Activated CD8-positive, alpha-beta memory T cell treated with anti-CD3 and anti-CD28 coated beads, Interleukin-2, amount 10 ng/mL, durations not matched to agents 7 days and 5 days (primary cell): ENCODE results near the gene TIE1. TPM values are rescaled to one million over a fixed set of nuclear protein-coding genes. Genes with fewer than 3 reads are reported as not detected.

Experiments
- ATAC-seq: fragments of 150-1000 bp; cut with Tn5 transposase; one replicate; pipeline ENCODE4 v1.10.0; 2021; ENCODE audit warnings: moderate library complexity
- CTCF ChIA-PET: fragments of 350-600 bp; sonication (Branson Sonifier 250); formaldehyde crosslinking; loops from one replicate; lab custom pipeline; 2021; ENCODE audit warnings: antibody characterized with exemption; lab: Charles Lee
- DNase-seq: peaks from one replicate; pipeline ENCODE4 v3.0.0-alpha.2; 2020
- H3K27ac Mint-ChIP-seq: one replicate; pipeline ENCODE4 v1.8.0; 2021; ENCODE audit warnings: mild to moderate bottlenecking, mixed read lengths
- H3K27me3 Mint-ChIP-seq: one replicate; pipeline ENCODE4 v1.8.0; 2021; ENCODE audit warnings: mixed read lengths
- H3K36me3 Mint-ChIP-seq: one replicate; pipeline ENCODE4 v1.8.0; 2021; ENCODE audit warnings: mild to moderate bottlenecking, mixed read lengths
- H3K4me1 Mint-ChIP-seq: one replicate; pipeline ENCODE4 v1.8.0; 2021; ENCODE audit warnings: mixed read lengths
- H3K4me3 Mint-ChIP-seq: one replicate; pipeline ENCODE4 v1.8.0; 2021; ENCODE audit warnings: mild to moderate bottlenecking, moderate library complexity, mixed read lengths
- H3K9me3 Mint-ChIP-seq: one replicate; pipeline ENCODE4 v1.8.0; 2022; ENCODE audit warnings: low read depth, mixed read lengths
- total RNA-seq, 2 experiments: library from RNA; stranded (reverse); gene quantifications; one replicate each; pipeline ENCODE4 v1.2.3, GENCODE V29; 2021

The TIE1 gene
- total RNA-seq, 2 experiments from 2014 or later = 0.55 to 1.9 TPM

GRCh38 chr1:43316738-43317520 lies 16.1 kb downstream of the TIE1 start:
- no peaks in the 10 kb centered on the region for H3K4me1 Mint-ChIP-seq
- no peaks in the 10 kb centered on the region for H3K36me3 Mint-ChIP-seq
- no peaks in the 10 kb centered on the region for H3K27me3 Mint-ChIP-seq
- no peaks in the 10 kb centered on the region for H3K9me3 Mint-ChIP-seq
- H3K27ac Mint-ChIP-seq = no peak overlapping the region
- DNase-seq (no peak), ATAC-seq (no peak)
- no peak overlapping the region for H3K4me3 Mint-ChIP-seq
- CTCF ChIA-PET = interaction anchor here (1.8 kb wide), 1 partner anchor 12 kb away, joined by 3 read pairs; no protein-coding TSS in a partner anchor

DNA sequence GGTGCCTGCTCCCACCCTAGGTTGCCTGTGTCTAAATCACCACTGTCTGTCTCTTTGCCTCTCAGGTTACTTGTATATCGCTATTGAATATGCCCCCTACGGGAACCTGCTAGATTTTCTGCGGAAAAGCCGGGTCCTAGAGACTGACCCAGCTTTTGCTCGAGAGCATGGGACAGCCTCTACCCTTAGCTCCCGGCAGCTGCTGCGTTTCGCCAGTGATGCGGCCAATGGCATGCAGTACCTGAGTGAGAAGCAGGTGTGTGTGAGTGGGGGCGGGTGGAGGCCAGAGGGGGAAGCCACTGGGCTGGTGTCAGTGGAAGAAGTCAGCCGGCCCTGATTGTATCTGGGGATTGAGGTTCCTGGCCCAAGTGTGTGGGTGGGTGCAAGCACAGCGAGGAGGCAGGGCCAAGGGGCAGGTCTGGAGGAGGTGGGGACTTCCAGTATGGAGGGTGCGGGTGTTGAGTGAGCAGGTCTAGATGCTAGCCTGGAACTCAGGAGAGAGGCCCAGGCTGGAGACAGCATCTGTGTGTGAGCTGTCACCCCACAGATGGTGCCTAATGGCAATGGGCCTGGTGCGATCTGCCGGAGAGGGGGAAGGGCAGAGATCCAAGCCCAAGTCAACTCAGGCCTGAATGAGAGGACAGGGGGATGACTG lies 17.2 kb downstream of the TIE1 start:
- no peak for ATAC-seq
- no peaks in the 10 kb centered on the region for H3K36me3 Mint-ChIP-seq
- no peaks in the 10 kb centered on the region for H3K27me3 Mint-ChIP-seq
- no peaks in the 10 kb centered on the region for H3K4me1 Mint-ChIP-seq
- CTCF ChIA-PET = interaction anchor here (1.8 kb wide), 1 partner anchor 11 kb away, joined by 3 read pairs; no protein-coding TSS in a partner anchor
- H3K4me3 Mint-ChIP-seq = no peak overlapping the region
- no peak overlapping the region for H3K27ac Mint-ChIP-seq
- no peaks in the 10 kb centered on the region for H3K9me3 Mint-ChIP-seq
- DNase-seq = no peak

GRCh38 chr1:43318831-43319230 lies 18.0 kb downstream of the TIE1 start:
- Mint-ChIP-seq H3K27ac (no peak overlapping the region), H3K27me3 (no peaks in the 10 kb centered on the region), H3K4me3 (no peak overlapping the region), H3K9me3 (no peaks in the 10 kb centered on the region), H3K4me1 (no peaks in the 10 kb centered on the region), H3K36me3 (no peaks in the 10 kb centered on the region)
- CTCF ChIA-PET = interaction anchor here (0.6 kb wide), 1 partner anchor 737 kb away, joined by 3 read pairs; no protein-coding TSS in a partner anchor
- ATAC-seq = no peak
- DNase-seq = no peak

- Mint-ChIP-seq H3K9me3 (peaks cover 1% of the 10 kb centered on the region), H3K4me3 (no peak overlapping the region), H3K36me3 (no peaks in the 10 kb centered on the region), H3K4me1 (no peaks in the 10 kb centered on the region), H3K27ac (no peak overlapping the region), H3K27me3 (no peaks in the 10 kb centered on the region)
- CTCF ChIA-PET = interaction anchor here (0.6 kb wide), 1 partner anchor 737 kb away, joined by 3 read pairs; no protein-coding TSS in a partner anchor
- DNase-seq = no peak
- ATAC-seq = no peak
These were observed 18.5 kb downstream of the TIE1 start for GRCh38 chr1:43319288-43319687.

DNA sequence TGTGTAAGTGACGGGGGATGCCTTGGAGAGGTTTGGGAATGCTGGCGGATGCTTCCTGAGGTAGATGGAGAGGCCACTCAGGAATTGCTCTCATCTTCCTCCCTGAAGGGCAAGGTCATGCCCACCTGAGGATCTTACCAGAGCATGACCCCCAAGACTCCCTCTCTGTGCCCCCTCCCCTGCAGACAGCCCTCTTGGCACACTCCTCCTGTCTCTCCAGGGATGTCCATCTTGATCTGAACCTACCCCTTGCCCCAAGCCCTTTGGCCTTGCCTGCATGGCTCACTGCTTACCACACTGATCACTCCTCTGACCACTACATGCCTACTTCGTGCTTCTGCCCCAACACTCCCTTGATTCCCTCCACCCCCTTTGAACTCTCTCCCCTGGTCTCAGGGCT lies 19.0 kb downstream of the TIE1 start:
- no peak overlapping the region for H3K27ac Mint-ChIP-seq
- no peaks in the 10 kb centered on the region for H3K36me3 Mint-ChIP-seq
- peaks cover 6% of the 10 kb centered on the region for H3K9me3 Mint-ChIP-seq
- H3K4me3 Mint-ChIP-seq = no peak overlapping the region
- CTCF ChIA-PET = no interaction called here
- ATAC-seq (no peak), DNase-seq (no peak)
- H3K4me1 Mint-ChIP-seq = no peaks in the 10 kb centered on the region
- no peaks in the 10 kb centered on the region for H3K27me3 Mint-ChIP-seq

DNA sequence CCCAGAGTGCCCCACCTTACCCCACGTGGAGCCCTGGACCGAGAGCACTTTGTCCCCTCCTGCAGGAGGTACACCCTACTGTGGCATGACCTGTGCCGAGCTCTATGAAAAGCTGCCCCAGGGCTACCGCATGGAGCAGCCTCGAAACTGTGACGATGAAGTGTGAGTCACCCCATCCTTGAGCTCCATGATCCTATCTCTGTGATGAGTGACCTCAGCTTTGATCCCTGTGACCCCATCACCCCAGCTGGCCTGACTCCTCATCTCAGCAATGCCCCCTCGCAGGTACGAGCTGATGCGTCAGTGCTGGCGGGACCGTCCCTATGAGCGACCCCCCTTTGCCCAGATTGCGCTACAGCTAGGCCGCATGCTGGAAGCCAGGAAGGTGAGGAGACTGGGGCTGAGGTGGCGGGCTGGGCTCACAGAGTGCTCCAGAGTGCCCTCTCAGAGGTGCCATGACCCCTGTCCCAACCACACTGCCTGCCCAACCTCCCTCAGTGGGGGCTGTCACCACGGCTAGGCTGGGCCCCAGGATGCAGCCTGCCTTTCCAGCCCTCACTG lies 20.6 kb downstream of the TIE1 start:
- H3K4me1 Mint-ChIP-seq = no peaks in the 10 kb centered on the region
- no peak overlapping the region for H3K27ac Mint-ChIP-seq
- peaks cover 4% of the 10 kb centered on the region for H3K36me3 Mint-ChIP-seq
- H3K4me3 Mint-ChIP-seq = no peak overlapping the region
- ATAC-seq (no peak), DNase-seq (no peak)
- H3K27me3 Mint-ChIP-seq = peaks cover 2% of the 10 kb centered on the region
- CTCF ChIA-PET = interaction anchor here (1.5 kb wide), 1 partner anchor 94 kb away, joined by 3 read pairs; no protein-coding TSS in a partner anchor
- peaks cover 10% of the 10 kb centered on the region for H3K9me3 Mint-ChIP-seq

- H3K9me3 Mint-ChIP-seq = peaks cover 10% of the 10 kb centered on the region
- CTCF ChIA-PET = no interaction called here
- no peak overlapping the region for H3K27ac Mint-ChIP-seq
- no peak overlapping the region for H3K4me3 Mint-ChIP-seq
- DNase-seq (no peak), ATAC-seq (no peak)
- peaks cover 4% of the 10 kb centered on the region for H3K36me3 Mint-ChIP-seq
- H3K27me3 Mint-ChIP-seq = peaks cover 2% of the 10 kb centered on the region
- no peaks in the 10 kb centered on the region for H3K4me1 Mint-ChIP-seq
These were observed 21.7 kb downstream of the TIE1 start for GRCh38 chr1:43322506-43322905.

GRCh38 chr1:43324810-43325209 lies 24.0 kb downstream of the TIE1 start:
- H3K9me3 Mint-ChIP-seq = peaks cover 12% of the 10 kb centered on the region
- H3K4me1 Mint-ChIP-seq = peaks cover under 1% of the 10 kb centered on the region
- no peak for ATAC-seq
- CTCF ChIA-PET = no interaction called here
- no peak overlapping the region for H3K4me3 Mint-ChIP-seq
- peaks cover 2% of the 10 kb centered on the region for H3K27me3 Mint-ChIP-seq
- H3K27ac Mint-ChIP-seq = no peak overlapping the region
- no peak for DNase-seq
- H3K36me3 Mint-ChIP-seq = peaks cover 8% of the 10 kb centered on the region

DNA sequence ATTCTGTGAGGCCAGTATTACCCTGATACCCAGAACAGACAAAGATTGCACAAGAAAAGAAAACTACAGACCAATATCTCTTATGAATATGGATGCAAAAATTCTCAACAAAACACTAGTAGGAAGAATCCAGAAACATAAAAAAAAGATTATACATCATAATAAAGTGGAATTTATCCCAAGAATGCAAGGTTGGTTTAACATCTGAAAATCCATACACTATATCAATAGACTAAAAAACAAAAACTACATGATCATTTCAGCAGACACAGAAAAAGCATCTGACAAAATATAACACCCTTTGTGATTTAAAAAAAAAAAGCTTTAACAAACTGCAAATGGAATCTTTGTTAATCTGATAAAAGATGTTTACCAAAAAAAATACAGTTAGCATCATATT lies 24.6 kb downstream of the TIE1 start:
- H3K9me3 Mint-ChIP-seq = peaks cover 12% of the 10 kb centered on the region
- no peak overlapping the region for H3K27ac Mint-ChIP-seq
- CTCF ChIA-PET = no interaction called here

DNA sequence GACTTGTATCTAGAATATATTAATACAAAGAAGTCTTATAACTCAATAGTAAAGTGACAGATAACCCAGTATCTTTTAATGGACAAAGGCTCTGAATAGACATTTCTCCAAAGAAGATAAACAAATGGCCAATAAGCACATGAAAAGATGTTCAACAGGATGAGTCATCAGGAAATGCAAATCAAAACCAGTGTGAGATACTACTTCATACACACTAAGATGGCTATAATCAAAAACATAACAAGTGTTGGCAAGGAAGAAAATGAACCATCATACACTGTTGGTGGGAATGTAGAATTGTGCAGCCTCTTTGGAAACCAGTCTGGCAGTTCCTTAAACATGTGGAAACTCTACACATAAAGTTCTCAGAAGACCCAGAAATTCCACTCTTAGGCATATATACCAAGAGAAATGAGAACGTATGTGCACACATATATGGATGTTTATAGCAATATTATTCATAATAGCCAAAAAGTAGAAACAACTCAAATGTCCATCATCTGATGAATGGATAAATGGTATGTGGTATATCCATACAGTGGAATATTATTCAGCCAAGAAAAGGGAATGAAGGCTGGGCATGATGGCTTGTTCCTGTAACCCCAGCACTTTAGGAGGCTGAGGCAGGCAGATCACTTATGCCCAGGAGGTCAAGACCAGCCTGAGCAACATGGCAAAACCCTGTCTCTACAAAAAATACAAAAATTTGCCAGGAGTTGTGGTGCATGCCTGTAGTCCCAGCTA lies 26.9 kb downstream of the TIE1 start:
- no peak overlapping the region for H3K27ac Mint-ChIP-seq
- peaks cover 6% of the 10 kb centered on the region for H3K4me1 Mint-ChIP-seq
- H3K36me3 Mint-ChIP-seq = peaks cover 8% of the 10 kb centered on the region
- H3K9me3 Mint-ChIP-seq = peaks cover 12% of the 10 kb centered on the region
- peaks cover 2% of the 10 kb centered on the region for H3K27me3 Mint-ChIP-seq
- DNase-seq = no peak
- no peak overlapping the region for H3K4me3 Mint-ChIP-seq
- CTCF ChIA-PET = interaction anchor here (1.0 to 1.4 kb wide), 2 partner anchors 13 to 87 kb away, joined by 3 to 5 read pairs; no protein-coding TSS in a partner anchor
- ATAC-seq = no peak

More for the DNA sequence above, 24.6 kb downstream of the TIE1 start:
- Mint-ChIP-seq H3K27me3 (peaks cover 2% of the 10 kb centered on the region), H3K4me3 (no peak overlapping the region), H3K4me1 (peaks cover 6% of the 10 kb centered on the region), H3K36me3 (peaks cover 8% of the 10 kb centered on the region)
- DNase-seq (no peak), ATAC-seq (no peak)

GRCh38 chr1:43329995-43330751 lies 29.4 kb downstream of the TIE1 start:
- no peak for ATAC-seq

GRCh38 chr1:43331688-43332087 lies 30.9 kb downstream of the TIE1 start:
- peaks cover 6% of the 10 kb centered on the region for H3K4me1 Mint-ChIP-seq
- CTCF ChIA-PET = no interaction called here
- DNase-seq (no peak), ATAC-seq (no peak)
- H3K27ac Mint-ChIP-seq = no peak overlapping the region
- H3K4me3 Mint-ChIP-seq = no peak overlapping the region
- H3K27me3 Mint-ChIP-seq = no peaks in the 10 kb centered on the region
- peaks cover 3% of the 10 kb centered on the region for H3K36me3 Mint-ChIP-seq
- peaks cover 2% of the 10 kb centered on the region for H3K9me3 Mint-ChIP-seq

More at GRCh38 chr1:43329995-43330751, 29.4 kb downstream of the TIE1 start:
- peaks cover 4% of the 10 kb centered on the region for H3K9me3 Mint-ChIP-seq
- peaks cover 7% of the 10 kb centered on the region for H3K36me3 Mint-ChIP-seq
- no peak overlapping the region for H3K27ac Mint-ChIP-seq
- CTCF ChIA-PET = no interaction called here
- H3K27me3 Mint-ChIP-seq = peaks cover 2% of the 10 kb centered on the region
- peak; percentile 43 for DNase-seq
- peaks cover 6% of the 10 kb centered on the region for H3K4me1 Mint-ChIP-seq
- no peak overlapping the region for H3K4me3 Mint-ChIP-seq
